Measurements from ENCODE around the gene ZXDB.
"Not testable (repeated sequence)": the region's sequence is repeated elsewhere in the genome, so short reads cannot be mapped to it uniquely, and the experiment has no call there.

Gene ZXDB

GRCh38 chrX:57587607-57588006, 4.2 kb upstream of the ZXDB start:
- TF ChIP-seq CTCF (IDR thresholded peaks at IDR 0.05; ENCODE audit: control insufficient read depth, extremely low read depth, insufficient read depth) = no peak
- H3K4me3 ChIP-seq (ENCODE audit: low read depth, low read length) = no peak overlapping the region
- no peak for DNase-seq (ENCODE audit: low read depth)

- H3K4me3 ChIP-seq (ENCODE audit: low read depth, low read length) = peak overlapping the region; percentile 51
- DNase-seq (ENCODE audit: low read depth) = not testable (repeated sequence)
Measured at GRCh38 chrX:57592160-57592893, 516 bp downstream of the ZXDB start.

GRCh38 chrX:57592894-57593215, 1.0 kb downstream of the ZXDB start:
- DNase-seq (ENCODE audit: low read depth) = peak; percentile 18
- TF ChIP-seq CTCF (IDR thresholded peaks at IDR 0.05; ENCODE audit: control insufficient read depth, extremely low read depth, insufficient read depth) = 0 out of 2 replicates have a peak, but pooled peaks have one; percentile 24
- peak overlapping the region; percentile 51 for H3K4me3 ChIP-seq (ENCODE audit: low read depth, low read length)

- TF ChIP-seq CTCF (IDR thresholded peaks at IDR 0.05; ENCODE audit: control insufficient read depth, extremely low read depth, insufficient read depth) = no peak
- no peak overlapping the region for H3K4me3 ChIP-seq (ENCODE audit: low read depth, low read length)
- DNase-seq (ENCODE audit: low read depth) = no peak
Measured at GRCh38 chrX:57595381-57595811, 3.6 kb downstream of the ZXDB start.

DNA sequence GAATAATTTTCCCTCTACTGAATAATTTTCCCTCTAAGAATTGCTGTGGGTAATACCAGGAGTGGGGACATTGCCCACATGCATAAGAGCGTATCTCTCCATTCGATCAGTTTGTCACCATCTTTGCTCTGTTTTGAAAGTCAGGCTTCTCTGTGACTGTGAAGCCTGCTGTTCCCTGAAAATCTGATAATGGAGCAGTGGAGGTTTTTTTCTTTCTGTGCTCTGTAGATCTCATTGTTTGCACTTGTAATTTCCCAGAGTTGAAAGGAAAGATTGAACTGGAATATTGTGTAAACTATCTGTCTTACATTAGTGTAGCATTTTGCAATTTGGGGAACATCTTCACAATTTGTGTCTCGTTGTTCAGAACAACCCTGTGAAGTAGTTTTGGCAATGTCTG, 4.3 kb downstream of the ZXDB start:
- TF ChIP-seq CTCF (IDR thresholded peaks at IDR 0.05; ENCODE audit: control insufficient read depth, extremely low read depth, insufficient read depth) = no peak
- no peak for DNase-seq (ENCODE audit: low read depth)
- no peak overlapping the region for H3K4me3 ChIP-seq (ENCODE audit: low read depth, low read length)

- no peak for TF ChIP-seq CTCF (IDR thresholded peaks at IDR 0.05; ENCODE audit: control insufficient read depth, extremely low read depth, insufficient read depth)
- H3K4me3 ChIP-seq (ENCODE audit: low read depth, low read length) = no peak overlapping the region
- DNase-seq (ENCODE audit: low read depth) = no peak
Measured at GRCh38 chrX:57596516-57596915, 4.7 kb downstream of the ZXDB start.

GRCh38 chrX:57607295-57608187, 15.7 kb downstream of the ZXDB start:
- no peak for TF ChIP-seq CTCF (IDR thresholded peaks at IDR 0.05; ENCODE audit: control insufficient read depth, extremely low read depth, insufficient read depth)
- no peak overlapping the region for H3K4me3 ChIP-seq (ENCODE audit: low read depth, low read length)
- no peak for DNase-seq (ENCODE audit: low read depth)

DNA sequence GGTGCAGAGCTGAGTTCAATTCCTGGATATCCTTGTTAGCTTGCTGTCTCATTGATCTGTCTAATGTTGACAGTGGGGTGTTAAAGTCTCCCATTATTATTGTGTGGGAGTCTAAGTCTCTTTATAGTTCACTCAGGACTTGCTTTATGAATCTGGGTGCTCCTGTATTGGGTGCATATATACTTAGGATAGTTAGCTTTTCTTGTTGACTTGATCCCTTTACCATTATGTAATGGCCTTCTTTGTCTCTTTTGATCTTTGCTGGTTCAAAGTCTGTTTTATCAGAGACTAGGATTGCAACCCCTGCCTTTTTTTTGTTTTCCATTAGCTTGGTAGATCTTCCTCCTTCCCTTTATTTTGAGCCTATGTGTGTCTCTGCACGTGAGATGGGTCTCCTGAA, 21.5 kb downstream of the ZXDB start:
- H3K4me3 ChIP-seq (ENCODE audit: low read depth, low read length); DNase-seq (ENCODE audit: low read depth): not testable (repeated sequence)

GRCh38 chrX:57629438-57629837, 37.6 kb downstream of the ZXDB start:
- H3K4me3 ChIP-seq (ENCODE audit: low read depth, low read length); DNase-seq (ENCODE audit: low read depth): not testable (repeated sequence)
